Subcutaneous adipose tissue (tissue), 4 donors: ENCODE results near the gene ZNF280B. TPM values are rescaled to one million over a fixed set of nuclear protein-coding genes. Genes with fewer than 3 reads are reported as not detected.

Experiments
- CTCF ChIP-seq: fragments of 450-650 bp; IDR thresholded peaks from one replicate; pipeline ENCODE4 v1.5.1; 2016; ENCODE audit warnings: low read depth, mild to moderate bottlenecking, control low read depth, antibody characterized with exemption, moderate library complexity
- total RNA-seq, 4 donors: library from RNA; depleted of rRNA; stranded (reverse); fragments of >200 nt; gene quantifications; one replicate each; pipeline ENCODE4 v1.1.0, GENCODE V29; 2016

The ZNF280B gene
- total RNA-seq, 4 donors from 2014 or later: 0.49 to 0.68 TPM; not detected in 2

- TF ChIP-seq CTCF: no peak
Observed at GRCh38 chr22:22526125-22526912, 17.8 kb upstream of the ZNF280B start.

- TF ChIP-seq CTCF: no peak
Observed at GRCh38 chr22:22523494-22523893, 15.0 kb upstream of the ZNF280B start.

- TF ChIP-seq CTCF: no peak
Observed at GRCh38 chr22:22521631-22522030, 13.1 kb upstream of the ZNF280B start.

GRCh38 chr22:22520667-22521602 lies 12.4 kb upstream of the ZNF280B start:
- TF ChIP-seq CTCF: no peak

- TF ChIP-seq CTCF: no peak
Observed at GRCh38 chr22:22520020-22520656, 11.6 kb upstream of the ZNF280B start, which contains the start of gene ZNF280A. ZNF280A (minus strand) TSS chr22:22520270; CDS start chr22:22515630, 4,640 bp downstream.

GRCh38 chr22:22519591-22519990 lies 11.0 kb upstream of the ZNF280B start:
- TF ChIP-seq CTCF: no peak
